NCI-H1436 (cell line): ENCODE results near the gene NTN1.

Experiments used
- DNase-seq: peaks from one replicate; lab custom pipeline; 2025; lab: John Stamatoyannopoulos, UW

The NTN1 gene

DNA sequence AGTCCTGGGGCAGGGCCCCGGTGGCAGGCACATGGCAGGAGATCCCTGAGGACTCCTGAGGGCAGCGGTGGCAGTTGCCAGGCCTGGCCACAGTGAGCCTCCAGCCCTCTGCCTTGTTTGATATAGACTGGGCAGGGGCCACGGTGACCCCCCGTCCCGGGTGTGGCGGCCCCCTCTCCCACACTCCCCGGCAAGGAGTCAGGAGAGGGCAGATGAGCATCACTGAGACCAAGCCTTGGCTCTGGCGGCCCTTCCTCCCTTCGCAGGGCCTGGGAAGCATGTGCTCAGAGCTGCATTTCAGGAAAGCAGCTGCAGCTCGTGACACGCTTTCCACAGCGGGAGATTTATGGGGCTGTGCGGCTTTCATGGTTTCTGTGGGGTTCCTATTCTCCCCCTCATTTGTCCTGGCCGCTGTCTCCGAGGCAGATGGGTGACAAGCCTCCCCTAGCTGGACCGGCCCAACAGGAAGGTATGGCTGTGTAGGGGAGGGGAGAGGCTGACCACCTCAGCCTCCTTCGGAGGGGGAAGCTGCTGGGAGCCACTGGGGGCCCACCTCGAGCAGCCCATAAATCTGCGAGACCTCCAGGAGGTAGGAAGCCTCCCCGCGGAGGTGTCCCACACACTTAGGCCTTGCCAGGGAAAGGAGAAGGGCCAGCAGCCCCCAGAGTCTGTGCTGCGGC lies 211.4 kb downstream of the NTN1 start:
- DNase-seq, result no peak

GRCh38 chr17:9233271-9233599 lies 211.9 kb downstream of the NTN1 start:
- DNase-seq, result no peak

GRCh38 chr17:9233761-9234160 lies 212.5 kb downstream of the NTN1 start:
- no peak for DNase-seq

- no peak for DNase-seq
Observed at GRCh38 chr17:9234389-9234945, 213.2 kb downstream of the NTN1 start.

DNA sequence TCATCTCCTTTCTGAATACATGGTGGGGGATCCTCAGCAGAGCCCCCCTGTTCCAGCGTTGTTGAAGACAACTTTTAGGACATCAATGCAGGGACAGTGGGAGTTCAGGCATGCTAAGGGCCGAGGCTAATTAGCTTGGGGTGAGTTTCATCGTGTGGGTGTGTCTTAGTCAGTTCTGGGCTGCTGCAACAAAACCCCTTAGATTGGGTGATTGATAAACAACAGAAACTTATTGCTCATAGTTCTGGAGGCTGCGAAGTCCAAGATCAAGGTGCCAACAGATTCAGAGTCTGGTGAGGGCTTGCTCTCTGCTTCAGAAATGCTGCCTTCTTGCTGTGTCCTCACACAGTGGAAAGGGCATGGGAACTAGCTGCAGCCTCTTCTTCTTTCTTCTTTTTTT lies 214.0 kb downstream of the NTN1 start:
- no peak for DNase-seq

GRCh38 chr17:9236286-9237052 lies 215.2 kb downstream of the NTN1 start:
- DNase-seq, result no peak

DNA sequence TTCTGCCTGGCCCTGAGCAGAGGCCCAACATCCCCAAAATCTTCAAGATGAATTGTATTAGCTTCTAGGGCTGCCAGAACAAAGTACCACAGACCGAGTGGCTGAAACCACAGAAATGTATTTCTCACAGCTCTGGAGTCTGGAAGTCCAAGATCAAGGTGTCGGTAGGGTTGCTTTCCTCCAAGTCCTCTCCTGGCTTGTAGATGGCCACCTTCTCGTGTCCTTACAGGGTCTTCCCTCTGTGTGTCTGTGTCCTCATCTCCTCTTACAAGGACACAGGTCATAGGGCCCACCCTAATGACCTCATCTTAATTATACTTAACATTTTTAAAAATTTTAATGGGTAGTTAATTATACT lies 215.7 kb downstream of the NTN1 start:
- no peak for DNase-seq

- peak; percentile 54 for DNase-seq
Observed at GRCh38 chr17:9237661-9238301, 216.5 kb downstream of the NTN1 start.

- DNase-seq, result no peak
Observed at GRCh38 chr17:9238340-9239245, 217.3 kb downstream of the NTN1 start.

- no peak for DNase-seq
Observed at GRCh38 chr17:9239246-9239792, 218.0 kb downstream of the NTN1 start.

- no peak for DNase-seq
Observed at GRCh38 chr17:9239793-9240658, 218.7 kb downstream of the NTN1 start.

DNA sequence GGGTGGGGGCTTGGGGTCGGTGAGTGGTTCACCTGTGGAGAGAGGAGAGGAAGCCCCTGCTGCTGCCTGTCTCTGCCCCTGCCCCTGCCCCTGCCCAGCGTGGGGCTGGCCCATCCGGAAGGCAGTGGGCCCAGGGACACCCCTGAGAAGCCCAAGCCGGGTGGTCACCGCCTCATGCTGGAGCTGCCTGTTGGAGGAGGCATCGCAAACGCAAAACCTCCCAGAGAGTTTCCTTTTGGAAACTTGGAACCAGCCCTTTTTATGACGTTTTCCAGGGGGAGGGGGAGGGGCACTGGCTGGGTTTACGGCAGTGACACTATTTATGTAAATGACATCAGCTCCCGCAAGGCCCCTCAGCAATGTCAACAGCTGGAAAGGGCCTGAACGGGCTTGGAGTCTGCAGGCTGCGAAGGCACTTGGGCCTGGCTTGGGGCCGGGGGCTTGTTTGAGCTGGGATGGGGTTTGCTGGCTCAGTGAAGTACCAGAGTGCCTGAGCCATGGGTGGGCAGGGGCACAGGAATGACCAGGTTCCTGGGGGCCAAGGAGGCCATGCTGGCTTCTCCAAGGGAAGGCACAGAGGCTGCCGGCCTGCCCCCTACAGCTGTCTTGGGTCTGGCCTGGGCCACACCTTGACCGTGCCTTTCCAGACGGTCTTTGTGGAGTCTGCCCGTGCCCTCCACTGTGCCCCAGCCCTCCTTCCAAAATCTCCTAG lies 219.5 kb downstream of the NTN1 start:
- DNase-seq, result no peak

DNA sequence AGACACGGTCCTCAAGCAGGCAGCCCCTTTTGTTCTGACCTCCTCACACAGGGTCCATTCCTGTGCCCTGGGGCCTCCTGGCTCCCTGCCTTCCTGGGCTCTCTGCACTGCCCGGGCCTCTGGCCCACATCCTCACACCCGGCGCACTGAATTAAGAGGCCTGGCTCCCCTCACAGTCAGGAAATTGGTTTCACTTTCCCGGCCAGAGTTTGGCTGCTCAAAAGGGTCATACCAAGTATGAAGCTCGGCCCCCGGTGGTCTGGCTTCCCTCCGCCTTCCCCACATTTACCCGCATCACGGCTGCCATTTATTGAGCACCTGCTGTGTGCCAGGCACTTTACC lies 220.0 kb downstream of the NTN1 start:
- DNase-seq, result no peak

DNA sequence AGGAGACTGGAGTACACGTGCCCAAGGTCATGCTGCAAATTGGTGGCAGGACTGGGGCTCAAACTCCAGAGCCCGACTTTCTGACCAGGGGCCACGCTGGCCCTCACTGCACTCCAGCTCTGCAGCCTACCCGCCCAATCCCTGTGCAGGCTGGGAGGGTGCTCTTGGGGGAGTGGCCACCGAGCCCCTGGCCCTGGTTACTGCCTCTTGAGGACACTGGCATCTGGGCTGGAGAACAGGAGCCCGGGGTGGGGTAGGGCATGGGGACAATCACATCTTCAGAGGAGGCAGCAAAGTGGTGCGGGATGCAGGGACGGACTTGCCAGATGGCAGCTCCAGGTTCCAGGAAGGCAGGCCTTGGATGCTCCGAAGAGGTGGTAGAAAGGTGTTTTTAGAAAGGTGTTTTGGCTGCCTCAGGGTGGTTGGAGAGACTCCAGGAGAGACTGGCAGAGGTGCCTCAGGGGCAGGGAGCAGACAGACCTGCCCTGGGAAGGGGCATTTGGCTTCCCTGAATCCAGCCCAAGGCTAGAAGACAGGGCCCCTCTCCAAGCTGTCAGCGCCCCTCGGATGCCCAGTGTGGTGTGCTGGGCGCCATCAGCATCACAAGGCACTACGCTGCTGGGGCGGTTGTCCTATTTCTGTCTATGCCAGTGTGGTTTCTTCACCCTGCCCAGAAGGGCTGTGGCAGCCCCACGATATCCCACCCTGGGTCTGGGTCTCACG lies 220.6 kb downstream of the NTN1 start:
- DNase-seq, result no peak

DNA sequence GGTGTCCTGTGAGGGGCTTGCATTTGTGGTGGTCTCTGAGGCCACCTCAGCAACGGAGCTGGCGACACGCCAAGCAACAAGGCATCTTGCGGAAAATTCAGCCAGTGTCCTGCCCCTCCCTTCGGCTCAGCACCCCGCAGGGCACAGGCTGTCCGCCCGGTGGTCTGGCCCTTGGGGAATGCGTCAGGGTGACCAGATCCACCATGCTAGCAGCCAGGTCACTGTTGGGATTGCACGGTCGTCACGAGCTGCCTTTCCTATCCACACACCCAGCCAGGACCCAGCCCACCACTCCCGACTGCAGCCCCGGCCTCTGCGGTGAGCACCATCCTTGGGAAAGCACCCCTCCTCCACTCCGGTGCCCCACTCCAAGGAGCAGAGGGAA lies 221.2 kb downstream of the NTN1 start:
- no peak for DNase-seq

DNA sequence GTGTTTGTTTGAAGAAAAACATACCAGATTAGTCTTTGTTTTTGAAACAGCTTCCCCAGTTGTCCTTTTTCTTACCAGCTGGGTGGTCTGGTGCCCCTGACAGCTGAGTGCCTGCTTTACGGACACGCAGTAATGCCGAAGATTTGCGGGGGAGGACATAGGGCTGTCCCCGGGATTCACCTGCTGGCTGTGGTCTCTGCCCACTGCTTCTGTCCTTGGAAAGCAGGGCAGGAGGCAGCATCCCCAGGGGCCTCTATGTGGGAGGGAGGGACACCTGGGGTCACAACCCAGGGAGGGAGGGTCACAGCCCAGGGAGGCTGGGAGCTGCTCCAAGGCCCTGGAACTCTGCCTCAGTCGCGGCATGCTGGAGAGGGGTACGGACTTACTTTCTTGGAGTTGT lies 221.7 kb downstream of the NTN1 start:
- DNase-seq, result no peak

DNA sequence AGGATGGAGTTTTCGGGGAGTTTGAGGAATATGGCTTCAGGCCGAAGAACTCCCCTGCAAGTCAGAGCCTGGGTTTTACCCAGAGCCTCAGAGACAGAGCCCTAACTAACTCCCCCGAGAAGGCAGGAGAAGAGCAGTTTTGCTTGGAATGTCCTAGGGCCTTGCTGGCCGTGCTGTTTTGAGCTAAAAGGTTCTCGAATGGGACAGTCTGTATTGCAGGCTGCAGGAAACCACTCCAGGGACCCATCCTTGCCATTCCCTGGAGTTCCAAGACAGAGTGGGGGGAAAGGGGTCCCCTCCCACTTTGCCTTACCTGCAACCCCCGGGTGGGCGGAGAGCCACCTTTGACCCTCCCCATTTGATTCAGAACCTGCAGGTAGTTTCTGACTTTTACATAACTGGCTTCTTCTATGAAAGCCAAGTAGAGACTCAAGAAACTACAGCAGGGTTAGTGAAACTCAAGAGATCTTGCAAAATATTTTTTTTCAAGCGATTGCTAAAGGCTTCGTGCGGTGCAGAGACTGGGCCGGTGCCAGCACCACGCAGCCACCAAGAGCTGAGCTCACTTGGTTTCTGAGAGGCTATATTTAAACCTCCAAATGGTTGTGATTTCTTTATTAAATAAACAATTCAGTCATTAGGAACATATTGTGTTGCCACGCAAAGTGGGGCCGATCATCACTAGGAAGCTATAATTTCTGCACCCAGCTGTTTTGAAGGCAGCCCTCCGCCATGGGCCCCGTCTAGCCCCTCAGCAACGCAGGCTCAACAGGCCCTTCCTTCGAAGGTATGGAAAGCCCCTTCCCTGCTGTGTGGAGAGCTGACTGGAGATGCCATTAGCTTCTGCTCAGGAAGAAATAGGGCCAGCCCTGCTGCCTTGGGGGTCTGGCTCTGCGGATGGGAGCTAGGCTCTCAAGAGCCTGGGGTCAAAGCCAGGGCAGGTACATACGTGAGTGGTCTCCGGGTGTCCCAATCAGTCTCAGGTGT lies 223.0 kb downstream of the NTN1 start:
- DNase-seq, result no peak

DNA sequence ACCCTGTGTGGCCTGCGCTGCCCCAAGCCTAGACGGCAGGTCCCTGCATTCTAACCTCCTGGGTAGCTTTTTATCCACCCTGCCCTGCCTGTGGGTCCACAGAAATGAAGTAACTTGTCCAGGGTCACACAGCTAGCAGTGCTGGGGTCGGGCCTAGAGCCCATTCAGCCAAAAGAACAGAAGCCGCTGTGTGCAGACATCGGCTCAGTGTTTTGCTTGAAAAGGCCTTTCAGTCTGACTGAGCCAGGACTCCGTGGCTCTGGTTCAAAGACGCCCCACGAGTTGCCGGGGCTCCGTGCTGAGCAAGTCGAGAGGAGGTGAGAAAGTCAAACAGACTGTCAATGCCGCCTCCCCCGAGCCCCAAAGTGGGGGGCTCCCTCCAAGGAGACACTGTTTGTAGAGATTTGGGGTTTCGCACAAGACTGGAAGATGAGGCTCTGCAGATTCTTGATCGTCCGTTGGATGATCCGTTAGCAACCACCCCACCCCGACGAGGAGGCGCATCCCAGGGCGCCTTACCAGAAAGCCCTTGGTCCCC lies 226.2 kb downstream of the NTN1 start:
- DNase-seq, result no peak
